Measurements from ENCODE around the gene CDH12.

DNA sequence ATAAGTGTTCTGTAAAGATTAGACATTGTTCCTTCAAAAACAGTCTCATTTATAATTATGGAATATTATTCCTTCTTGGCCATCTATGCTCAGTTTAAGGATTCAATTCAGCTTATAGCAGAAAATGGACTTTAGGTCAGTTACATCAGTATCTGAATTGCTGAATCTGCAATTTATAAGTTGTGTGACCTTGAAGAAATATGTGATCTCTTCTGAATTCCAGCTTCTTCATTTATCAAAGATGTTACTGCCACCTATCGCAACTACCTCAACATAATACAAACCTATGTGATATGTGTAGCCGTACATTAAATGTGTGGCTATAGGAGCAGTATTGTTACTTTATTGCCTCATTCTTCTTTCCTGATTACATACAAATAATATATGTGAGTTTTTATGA, 118.2 kb downstream of the CDH12 start:
- no peak for TF ChIP-seq PPARA (CRISPR knock-in tag; IDR thresholded peaks at IDR 0.05; ENCODE audit: borderline replicate concordance)
- no peak for TF ChIP-seq ARNTL (CRISPR knock-in tag; IDR thresholded peaks at IDR 0.05; ENCODE audit: borderline replicate concordance, low read depth)
- no peak for TF ChIP-seq ISL1 (CRISPR knock-in tag; IDR thresholded peaks at IDR 0.05)
- TF ChIP-seq, protein P1, sequence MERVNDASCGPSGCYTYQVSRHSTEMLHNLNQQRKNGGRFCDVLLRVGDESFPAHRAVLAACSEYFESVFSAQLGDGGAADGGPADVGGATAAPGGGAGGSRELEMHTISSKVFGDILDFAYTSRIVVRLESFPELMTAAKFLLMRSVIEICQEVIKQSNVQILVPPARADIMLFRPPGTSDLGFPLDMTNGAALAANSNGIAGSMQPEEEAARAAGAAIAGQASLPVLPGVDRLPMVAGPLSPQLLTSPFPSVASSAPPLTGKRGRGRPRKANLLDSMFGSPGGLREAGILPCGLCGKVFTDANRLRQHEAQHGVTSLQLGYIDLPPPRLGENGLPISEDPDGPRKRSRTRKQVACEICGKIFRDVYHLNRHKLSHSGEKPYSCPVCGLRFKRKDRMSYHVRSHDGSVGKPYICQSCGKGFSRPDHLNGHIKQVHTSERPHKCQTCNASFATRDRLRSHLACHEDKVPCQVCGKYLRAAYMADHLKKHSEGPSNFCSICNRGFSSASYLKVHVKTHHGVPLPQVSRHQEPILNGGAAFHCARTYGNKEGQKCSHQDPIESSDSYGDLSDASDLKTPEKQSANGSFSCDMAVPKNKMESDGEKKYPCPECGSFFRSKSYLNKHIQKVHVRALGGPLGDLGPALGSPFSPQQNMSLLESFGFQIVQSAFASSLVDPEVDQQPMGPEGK (CRISPR knock-in tag; IDR thresholded peaks at IDR 0.05; ENCODE audit: borderline replicate concordance) = no peak
